Ishikawa (cell line): ENCODE data around the gene POLA2.

ENCODE experiments used
- CEBPB ChIP-seq: IDR thresholded peaks from 2 replicates; pipeline ENCODE4 v1.6.1; 2012
- CREB1 ChIP-seq: IDR thresholded peaks from 2 replicates; pipeline ENCODE4 v1.6.1; 2012; ENCODE audit warnings: low read depth
- EGR1 ChIP-seq: IDR thresholded peaks from 2 replicates; pipeline ENCODE4 v1.6.1; 2012
- EP300 ChIP-seq: IDR thresholded peaks from 2 replicates; pipeline ENCODE4 v1.6.1; 2012; ENCODE audit warnings: borderline replicate concordance
- FOXM1 ChIP-seq: IDR thresholded peaks from 2 replicates; pipeline ENCODE4 v1.6.1; 2012; ENCODE audit warnings: low read depth, borderline replicate concordance
- NFIC ChIP-seq: IDR thresholded peaks from 2 replicates; pipeline ENCODE4 v1.6.1; 2012
- RAD21 ChIP-seq: IDR thresholded peaks from 2 replicates; pipeline ENCODE4 v1.6.1; 2012; ENCODE audit warnings: low read depth
- TAF1 ChIP-seq: IDR thresholded peaks from 2 replicates; pipeline ENCODE4 v1.6.1; 2012; ENCODE audit warnings: low read depth, mild to moderate bottlenecking
- TCF12 ChIP-seq: IDR thresholded peaks from 2 replicates; pipeline ENCODE4 v1.6.1; 2012; ENCODE audit warnings: low read depth
- TEAD4 ChIP-seq: IDR thresholded peaks from 2 replicates; pipeline ENCODE4 v1.6.1; 2012
- YY1 ChIP-seq: IDR thresholded peaks from 2 replicates; pipeline ENCODE4 v1.6.1; 2012; ENCODE audit warnings: low read depth
- ZBTB7A ChIP-seq: IDR thresholded peaks from 2 replicates; pipeline ENCODE4 v1.6.1; 2012; ENCODE audit warnings: low read depth
- TF ChIP-seq, protein P1 (sequence below): IDR thresholded peaks from 2 replicates; pipeline ENCODE4 v1.6.1; 2012
- TF ChIP-seq, protein P2 (sequence below): IDR thresholded peaks from 2 replicates; pipeline ENCODE4 v1.6.1; 2012
- TF ChIP-seq, protein P3 (sequence below): IDR thresholded peaks from 2 replicates; pipeline ENCODE4 v1.6.1; 2012; ENCODE audit warnings: low read depth, mild to moderate bottlenecking

POLA2 gene

DNA sequence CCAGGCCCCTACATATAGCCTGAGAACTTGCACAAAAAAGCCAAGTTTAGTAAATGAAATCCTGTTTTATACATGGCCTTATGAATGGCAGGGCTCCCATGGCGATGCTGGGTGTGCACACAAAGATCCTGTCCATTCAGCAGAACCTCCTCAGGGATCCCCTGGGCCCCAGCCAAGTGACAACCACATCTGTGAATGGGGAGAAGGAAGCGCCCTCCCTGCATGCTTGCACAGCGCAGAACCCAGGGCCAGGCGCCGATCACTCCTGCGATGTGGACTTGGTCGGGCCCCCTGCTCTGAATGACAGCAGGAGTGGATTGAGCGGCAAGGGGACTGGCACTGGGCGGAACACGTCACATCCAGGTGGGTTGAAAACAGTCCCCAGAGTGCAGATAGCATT is 48.5 kb downstream of the POLA2 start:
- TF ChIP-seq ZBTB7A (no peak), TEAD4 (no peak), TAF1 (no peak), YY1 (no peak), RAD21 (no peak), FOXM1 (no peak)
- TF ChIP-seq, protein P1, sequence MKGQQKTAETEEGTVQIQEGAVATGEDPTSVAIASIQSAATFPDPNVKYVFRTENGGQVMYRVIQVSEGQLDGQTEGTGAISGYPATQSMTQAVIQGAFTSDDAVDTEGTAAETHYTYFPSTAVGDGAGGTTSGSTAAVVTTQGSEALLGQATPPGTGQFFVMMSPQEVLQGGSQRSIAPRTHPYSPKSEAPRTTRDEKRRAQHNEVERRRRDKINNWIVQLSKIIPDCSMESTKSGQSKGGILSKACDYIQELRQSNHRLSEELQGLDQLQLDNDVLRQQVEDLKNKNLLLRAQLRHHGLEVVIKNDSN = no peak

DNA sequence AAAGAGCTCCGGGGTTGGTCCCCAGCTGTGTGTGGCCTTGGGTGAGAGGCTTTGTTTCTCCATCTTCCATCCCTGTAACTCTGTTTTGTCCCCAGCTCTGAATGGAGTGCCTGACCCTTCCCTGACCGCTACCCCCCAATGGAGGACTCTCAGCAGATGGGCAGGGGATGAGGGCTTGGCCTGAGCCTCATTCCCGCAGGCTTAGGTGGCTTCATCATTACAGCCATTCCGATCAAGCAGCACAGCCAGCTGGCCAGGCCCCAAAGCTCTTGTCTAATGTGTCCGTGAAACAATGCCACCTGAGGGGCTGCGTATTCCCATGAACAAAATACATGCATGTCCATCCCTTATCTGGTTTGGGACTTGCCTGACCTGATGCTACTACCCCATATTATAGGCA is 49.0 kb downstream of the POLA2 start:
- no peak for TF ChIP-seq RAD21
- TF ChIP-seq, protein P1 = no peak
- TF ChIP-seq EP300 = no peak
- TF ChIP-seq, protein P2, sequence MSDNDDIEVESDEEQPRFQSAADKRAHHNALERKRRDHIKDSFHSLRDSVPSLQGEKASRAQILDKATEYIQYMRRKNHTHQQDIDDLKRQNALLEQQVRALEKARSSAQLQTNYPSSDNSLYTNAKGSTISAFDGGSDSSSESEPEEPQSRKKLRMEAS = no peak
- TF ChIP-seq ZBTB7A = no peak
- TF ChIP-seq, protein P3, sequence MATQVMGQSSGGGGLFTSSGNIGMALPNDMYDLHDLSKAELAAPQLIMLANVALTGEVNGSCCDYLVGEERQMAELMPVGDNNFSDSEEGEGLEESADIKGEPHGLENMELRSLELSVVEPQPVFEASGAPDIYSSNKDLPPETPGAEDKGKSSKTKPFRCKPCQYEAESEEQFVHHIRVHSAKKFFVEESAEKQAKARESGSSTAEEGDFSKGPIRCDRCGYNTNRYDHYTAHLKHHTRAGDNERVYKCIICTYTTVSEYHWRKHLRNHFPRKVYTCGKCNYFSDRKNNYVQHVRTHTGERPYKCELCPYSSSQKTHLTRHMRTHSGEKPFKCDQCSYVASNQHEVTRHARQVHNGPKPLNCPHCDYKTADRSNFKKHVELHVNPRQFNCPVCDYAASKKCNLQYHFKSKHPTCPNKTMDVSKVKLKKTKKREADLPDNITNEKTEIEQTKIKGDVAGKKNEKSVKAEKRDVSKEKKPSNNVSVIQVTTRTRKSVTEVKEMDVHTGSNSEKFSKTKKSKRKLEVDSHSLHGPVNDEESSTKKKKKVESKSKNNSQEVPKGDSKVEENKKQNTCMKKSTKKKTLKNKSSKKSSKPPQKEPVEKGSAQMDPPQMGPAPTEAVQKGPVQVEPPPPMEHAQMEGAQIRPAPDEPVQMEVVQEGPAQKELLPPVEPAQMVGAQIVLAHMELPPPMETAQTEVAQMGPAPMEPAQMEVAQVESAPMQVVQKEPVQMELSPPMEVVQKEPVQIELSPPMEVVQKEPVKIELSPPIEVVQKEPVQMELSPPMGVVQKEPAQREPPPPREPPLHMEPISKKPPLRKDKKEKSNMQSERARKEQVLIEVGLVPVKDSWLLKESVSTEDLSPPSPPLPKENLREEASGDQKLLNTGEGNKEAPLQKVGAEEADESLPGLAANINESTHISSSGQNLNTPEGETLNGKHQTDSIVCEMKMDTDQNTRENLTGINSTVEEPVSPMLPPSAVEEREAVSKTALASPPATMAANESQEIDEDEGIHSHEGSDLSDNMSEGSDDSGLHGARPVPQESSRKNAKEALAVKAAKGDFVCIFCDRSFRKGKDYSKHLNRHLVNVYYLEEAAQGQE = no peak
- no peak for TF ChIP-seq CREB1
- no peak for TF ChIP-seq EGR1
- TF ChIP-seq NFIC = no peak
- TF ChIP-seq TCF12 = no peak
- no peak for TF ChIP-seq TAF1
- no peak for TF ChIP-seq YY1
- TF ChIP-seq TEAD4 = no peak
- no peak for TF ChIP-seq CEBPB
- no peak for TF ChIP-seq FOXM1

DNA sequence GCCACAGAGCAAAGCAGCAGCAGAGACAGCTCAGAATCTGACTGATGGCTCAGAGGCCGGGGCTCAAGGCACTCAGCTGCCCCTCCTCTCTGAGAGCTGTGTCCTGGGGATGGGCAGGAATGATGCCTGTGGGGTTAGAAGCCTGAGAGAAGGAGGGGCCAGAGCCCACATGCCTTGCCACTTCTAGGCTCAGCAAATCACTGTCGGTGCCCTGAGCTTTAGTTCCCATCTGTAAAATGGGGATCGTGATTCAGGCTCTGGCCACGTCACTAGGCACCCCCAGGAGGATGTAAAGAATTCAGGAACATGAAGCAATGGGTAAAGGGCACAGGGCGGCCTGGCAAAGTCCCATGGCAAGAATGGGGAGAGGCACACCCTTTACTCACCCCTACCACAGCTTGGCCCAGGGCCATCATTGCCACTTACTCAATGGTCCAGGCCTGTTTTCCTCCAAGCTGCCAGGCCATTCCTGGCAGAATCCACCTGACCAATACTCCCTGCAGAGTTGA is 49.5 kb downstream of the POLA2 start:
- TF ChIP-seq NFIC = no peak
- no peak for TF ChIP-seq ZBTB7A
- TF ChIP-seq FOXM1 = no peak
- TF ChIP-seq, protein P3 = no peak
- no peak for TF ChIP-seq EP300
- no peak for TF ChIP-seq TCF12
- TF ChIP-seq TAF1 = no peak
- TF ChIP-seq EGR1 = no peak
- TF ChIP-seq, protein P2 = no peak

DNA sequence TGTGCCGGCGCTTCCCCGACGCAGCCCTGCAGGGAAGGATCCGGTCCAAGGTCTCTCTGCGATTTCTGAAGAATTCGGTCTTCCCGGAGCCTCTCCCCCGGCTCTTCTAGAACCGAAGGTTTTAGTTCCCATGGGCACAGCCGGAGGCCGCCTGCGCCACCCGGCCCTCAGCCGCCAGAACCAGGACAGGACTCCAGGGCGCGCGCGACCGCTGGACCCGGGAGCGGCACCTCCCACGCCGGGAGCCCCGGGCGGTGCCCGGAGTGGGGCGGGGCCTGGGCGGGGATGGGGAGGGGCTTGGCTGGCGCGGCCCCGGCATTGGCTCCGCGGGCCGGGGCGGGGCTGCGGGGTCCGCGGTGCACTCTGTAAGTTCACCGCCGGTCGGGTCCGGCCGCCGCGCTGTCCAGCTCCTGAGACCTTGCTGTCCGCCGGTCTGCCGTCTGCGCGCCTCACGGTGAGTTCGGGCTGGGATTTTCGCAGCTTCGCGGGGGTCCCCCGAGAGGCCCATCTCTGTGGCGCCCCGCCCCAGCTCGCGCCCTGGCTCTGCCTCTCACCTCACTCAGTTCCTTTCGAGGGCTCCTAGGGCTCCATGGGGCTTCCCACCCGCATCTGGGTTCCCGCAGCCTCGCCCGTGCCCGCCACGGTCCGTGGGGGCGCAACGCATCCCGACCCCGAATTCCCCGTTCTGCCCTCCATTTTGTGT is 52.9 kb downstream of the POLA2 start, which contains the start of gene CDC42EP2:
TSS of gene CDC42EP2 (plus strand) at position 366 of the 703 bp plus-strand sequence. CDS start 6,033 bp downstream, outside the sequence.
- no peak for TF ChIP-seq NFIC
- no peak for TF ChIP-seq ZBTB7A
- TF ChIP-seq, protein P3 = peak; percentile 63
- TF ChIP-seq TEAD4 = no peak
- TF ChIP-seq EGR1 = peak; percentile 37; the same call in 1 of the 2 replicates
- TF ChIP-seq, protein P2 = no peak; the same call in 1 of the 2 replicates
- TF ChIP-seq, protein P1 = no peak
- 0 out of 2 replicates have a peak, but pooled peaks have one; percentile 3 for TF ChIP-seq TCF12
- no peak for TF ChIP-seq EP300
- no peak for TF ChIP-seq FOXM1
- peak; percentile 46; the same call in 1 of the 2 replicates for TF ChIP-seq TAF1
